HFFc6 (cell line): ENCODE data around the gene GAL. TPM values are rescaled to one million over a fixed set of nuclear protein-coding genes. Genes with fewer than 3 reads are reported as not detected.

Source experiments
- DNase-seq: peaks from one replicate; pipeline ENCODE4 v3.0.0-alpha.2; 2018
- H3K27ac Mint-ChIP-seq: 2 replicates; pipeline ENCODE4 v1.8.0; 2020; ENCODE audit warnings: mild to moderate bottlenecking, mixed read lengths
- H3K27me3 Mint-ChIP-seq: 2 replicates; pipeline ENCODE4 v1.8.0; 2021; ENCODE audit warnings: mild to moderate bottlenecking, moderate library complexity, mixed read lengths; ENCODE audit not compliant: insufficient read depth
- H3K36me3 Mint-ChIP-seq: 2 replicates; pipeline ENCODE4 v1.8.0; 2021; ENCODE audit warnings: low read depth, mixed read lengths
- H3K4me1 Mint-ChIP-seq: 2 replicates; pipeline ENCODE4 v1.8.0; 2020; ENCODE audit warnings: low read depth, mixed read lengths
- H3K4me3 Mint-ChIP-seq: 2 replicates; pipeline ENCODE4 v1.8.0; 2020; ENCODE audit warnings: mild to moderate bottlenecking, moderate library complexity, mixed read lengths
- H3K9me3 Mint-ChIP-seq: 2 replicates; pipeline ENCODE4 v1.8.0; 2020; ENCODE audit warnings: mild to moderate bottlenecking, mixed read lengths
- CTCF ChIP-seq: fragments of 200-600 bp; sonication (generic); IDR thresholded peaks from 2 replicates; pipeline ENCODE4 v1.5.0; 2021; ENCODE audit warnings: antibody characterized with exemption, mild to moderate bottlenecking
- total RNA-seq, 6 experiments: library from RNA; stranded (reverse); fragmentation: NEBNext Ultra II Directional; extraction: Animal tissue kit (Norgen Biotek cat#: 25700); gene quantifications; 2 replicates in 1 of 6; 3 replicates in 5 of 6; pipeline ENCODE4 v1.2.3, GENCODE V29; 2021

GAL gene
- total RNA-seq, 6 experiments from 2014 or later, result 0.60 to 12.9 (median 1.0) TPM

GRCh38 chr11:68646832-68647231 lies 37.5 kb upstream of the GAL start:
- peaks cover 40% of the 10 kb centered on the region for H3K27me3 Mint-ChIP-seq
- H3K4me1 Mint-ChIP-seq, result no peaks in the 10 kb centered on the region; the same call in 1 of the 2 replicates
- no peak for TF ChIP-seq CTCF
- no peak for DNase-seq
- H3K36me3 Mint-ChIP-seq, result peaks cover 15% of the 10 kb centered on the region
- no peak overlapping the region for H3K4me3 Mint-ChIP-seq
- no peak overlapping the region for H3K27ac Mint-ChIP-seq
- H3K9me3 Mint-ChIP-seq, result peaks cover 18% of the 10 kb centered on the region

GRCh38 chr11:68649851-68650555 lies 34.3 kb upstream of the GAL start:
- Mint-ChIP-seq H3K4me1 (no peaks in the 10 kb centered on the region), H3K4me3 (no peak overlapping the region), H3K9me3 (peaks cover 18% of the 10 kb centered on the region), H3K36me3 (peaks cover 15% of the 10 kb centered on the region), H3K27ac (no peak overlapping the region), H3K27me3 (peaks cover 31% of the 10 kb centered on the region)
- DNase-seq, result no peak
- no peak for TF ChIP-seq CTCF

DNA sequence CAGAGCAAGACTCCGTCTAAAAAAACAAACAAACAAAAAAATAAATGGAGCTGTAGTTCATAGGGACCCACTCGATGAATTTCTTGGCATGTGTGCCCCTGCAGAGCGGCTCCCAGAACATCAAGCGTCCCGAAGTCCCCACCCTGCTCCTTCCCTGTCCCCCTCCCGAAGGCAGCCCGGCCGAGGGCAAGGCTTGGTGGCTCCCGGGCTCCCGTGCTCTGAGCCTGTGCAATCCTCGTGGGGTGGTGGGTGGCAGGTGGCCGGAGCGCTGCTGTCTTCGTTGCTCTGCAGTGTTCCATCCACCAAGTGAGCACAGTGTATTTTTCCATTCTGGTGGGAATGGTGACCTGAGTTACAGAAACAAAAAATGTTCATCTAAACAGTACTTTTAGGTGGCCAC lies 33.5 kb upstream of the GAL start:
- H3K27me3 Mint-ChIP-seq, result peaks cover 34% of the 10 kb centered on the region
- no peak overlapping the region for H3K27ac Mint-ChIP-seq
- DNase-seq, result no peak
- no peak for TF ChIP-seq CTCF
- H3K36me3 Mint-ChIP-seq, result peaks cover 15% of the 10 kb centered on the region
- H3K4me3 Mint-ChIP-seq, result no peak overlapping the region
- H3K9me3 Mint-ChIP-seq, result peaks cover 18% of the 10 kb centered on the region
- no peaks in the 10 kb centered on the region for H3K4me1 Mint-ChIP-seq

GRCh38 chr11:68651208-68651984 lies 32.9 kb upstream of the GAL start:
- Mint-ChIP-seq H3K4me3 (no peak overlapping the region), H3K36me3 (peaks cover 9% of the 10 kb centered on the region), H3K9me3 (peaks cover 12% of the 10 kb centered on the region), H3K27ac (no peak overlapping the region), H3K4me1 (no peaks in the 10 kb centered on the region), H3K27me3 (peaks cover 40% of the 10 kb centered on the region)
- no peak for DNase-seq
- no peak for TF ChIP-seq CTCF

DNA sequence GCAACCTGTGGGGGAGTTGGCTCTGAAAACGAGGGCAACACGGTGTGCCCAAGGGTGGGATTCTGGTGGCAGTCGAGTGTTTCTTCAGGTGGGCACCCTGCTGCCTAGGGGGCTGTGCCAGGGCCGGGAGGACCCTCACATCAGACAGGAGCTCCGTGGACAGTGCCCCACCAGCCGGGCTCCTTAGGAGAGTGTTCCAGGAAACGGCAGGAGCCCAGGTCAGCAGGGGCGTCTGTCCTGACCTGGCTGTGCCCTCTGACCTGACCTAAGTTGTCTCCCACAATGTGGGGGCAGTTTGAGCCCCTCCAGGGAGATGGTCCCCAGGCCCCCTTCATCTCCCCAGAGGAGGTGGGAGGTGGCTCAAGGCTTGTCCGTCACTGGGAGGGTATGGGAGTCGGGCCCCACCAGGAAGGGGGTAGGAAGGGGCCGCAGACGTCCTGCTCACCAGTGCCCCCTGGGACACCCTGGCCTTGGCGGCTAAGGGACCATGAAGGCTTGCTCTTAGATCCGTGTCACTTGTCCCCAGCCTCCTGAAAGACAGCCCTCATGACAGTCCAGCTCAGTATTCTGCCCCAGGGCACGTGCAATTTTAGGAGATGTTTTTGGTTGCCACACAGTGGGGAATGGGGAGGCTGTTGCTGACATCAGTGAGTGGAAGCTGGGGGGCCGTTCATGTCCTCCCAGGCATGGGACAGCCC lies 32.2 kb upstream of the GAL start:
- peaks cover 34% of the 10 kb centered on the region for H3K27me3 Mint-ChIP-seq
- no peak overlapping the region for H3K27ac Mint-ChIP-seq
- TF ChIP-seq CTCF, result no peak
- H3K4me3 Mint-ChIP-seq, result no peak overlapping the region
- peaks cover 5% of the 10 kb centered on the region for H3K9me3 Mint-ChIP-seq
- peaks cover 4% of the 10 kb centered on the region; the same call in 1 of the 2 replicates for H3K36me3 Mint-ChIP-seq
- no peak for DNase-seq
- H3K4me1 Mint-ChIP-seq, result no peaks in the 10 kb centered on the region
